ENCODE measurements around the gene BMP3. TPM values are rescaled to one million over a fixed set of nuclear protein-coding genes. Genes with fewer than 3 reads are reported as not detected.

Gene BMP3
- total RNA-seq, 2 experiments from 2014 or later, result not detected

- DNase-seq, result no peak
- Mint-ChIP-seq H3K4me3 (no peak overlapping the region), H3K4me1 (no peaks in the 10 kb centered on the region), H3K36me3 (no peaks in the 10 kb centered on the region), H3K9me3 (ENCODE audit: low read depth) (no peaks in the 10 kb centered on the region), H3K27me3 (no peaks in the 10 kb centered on the region), H3K27ac (no peak overlapping the region)
- ATAC-seq, result no peak
- CTCF ChIA-PET, result no interaction called here
Measured at GRCh38 chr4:81095389-81095788, 64.9 kb downstream of the BMP3 start.

DNA sequence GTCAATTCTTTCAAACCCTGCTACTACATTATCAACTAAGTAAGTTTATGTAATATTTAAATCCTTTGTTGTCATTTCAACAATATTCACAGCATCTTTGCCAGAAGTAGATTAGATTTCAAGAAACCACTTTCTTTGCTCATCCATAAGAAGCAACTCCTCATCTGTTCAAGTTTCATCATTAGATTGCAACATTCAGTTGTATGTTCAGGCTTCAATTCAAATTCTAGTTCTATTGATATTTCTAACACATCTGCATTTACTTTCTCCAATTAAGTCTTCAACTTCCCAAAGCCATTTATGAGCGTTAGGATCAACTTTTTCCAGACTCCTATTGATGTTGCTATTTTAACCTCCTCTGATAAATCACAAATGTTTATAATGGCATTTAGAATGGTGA is 66.1 kb downstream of the BMP3 start:
- no peaks in the 10 kb centered on the region for H3K36me3 Mint-ChIP-seq
- no peak overlapping the region for H3K4me3 Mint-ChIP-seq
- CTCF ChIA-PET, result no interaction called here
- ATAC-seq (no peak), DNase-seq (no peak)
- H3K27me3 Mint-ChIP-seq, result no peaks in the 10 kb centered on the region
- no peaks in the 10 kb centered on the region for H3K9me3 Mint-ChIP-seq (ENCODE audit: low read depth)
- H3K27ac Mint-ChIP-seq, result no peak overlapping the region
- H3K4me1 Mint-ChIP-seq, result no peaks in the 10 kb centered on the region

- no peak overlapping the region for H3K4me3 Mint-ChIP-seq
- no peaks in the 10 kb centered on the region for H3K27me3 Mint-ChIP-seq
- H3K9me3 Mint-ChIP-seq (ENCODE audit: low read depth), result no peaks in the 10 kb centered on the region
- CTCF ChIA-PET, result interaction anchor here (0.7 kb wide), 1 partner anchor 158 kb away, joined by 3 read pairs; no protein-coding TSS in a partner anchor
- no peak for DNase-seq
- no peaks in the 10 kb centered on the region for H3K4me1 Mint-ChIP-seq
- ATAC-seq, result no peak
- H3K27ac Mint-ChIP-seq, result no peak overlapping the region
- no peaks in the 10 kb centered on the region for H3K36me3 Mint-ChIP-seq
Measured at GRCh38 chr4:81102107-81102506, 71.6 kb downstream of the BMP3 start.

- H3K27ac Mint-ChIP-seq, result no peak overlapping the region
- H3K9me3 Mint-ChIP-seq (ENCODE audit: low read depth), result no peaks in the 10 kb centered on the region
- ATAC-seq, result no peak
Measured at GRCh38 chr4:81106150-81106549, 75.6 kb downstream of the BMP3 start.

More at GRCh38 chr4:81106150-81106549, 75.6 kb downstream of the BMP3 start:
- Mint-ChIP-seq H3K4me3 (no peak overlapping the region), H3K4me1 (no peaks in the 10 kb centered on the region), H3K36me3 (no peaks in the 10 kb centered on the region), H3K27me3 (no peaks in the 10 kb centered on the region)
- CTCF ChIA-PET, result no interaction called here
- no peak for DNase-seq

Other genes with a start within 250 kb of the BMP3 start
- under 1 TPM; 0.58 to 0.63 TPM for gene PRKG2, start 184.5 kb downstream of the BMP3 start, total RNA-seq